HUDEP-2 (cell line): Measurements from ENCODE around the gene TRIM31.

Experiments used
- DNase-seq, 76 experiments: peaks; one replicate each; lab custom pipeline; 2025; ENCODE audit not compliant: unreplicated experiment in 76 of 76; lab: John Stamatoyannopoulos, UW

The TRIM31 gene

GRCh38 chr6:30092852-30093543 lies 19.9 kb downstream of the TRIM31 start:
- DNase-seq = no peak

DNA sequence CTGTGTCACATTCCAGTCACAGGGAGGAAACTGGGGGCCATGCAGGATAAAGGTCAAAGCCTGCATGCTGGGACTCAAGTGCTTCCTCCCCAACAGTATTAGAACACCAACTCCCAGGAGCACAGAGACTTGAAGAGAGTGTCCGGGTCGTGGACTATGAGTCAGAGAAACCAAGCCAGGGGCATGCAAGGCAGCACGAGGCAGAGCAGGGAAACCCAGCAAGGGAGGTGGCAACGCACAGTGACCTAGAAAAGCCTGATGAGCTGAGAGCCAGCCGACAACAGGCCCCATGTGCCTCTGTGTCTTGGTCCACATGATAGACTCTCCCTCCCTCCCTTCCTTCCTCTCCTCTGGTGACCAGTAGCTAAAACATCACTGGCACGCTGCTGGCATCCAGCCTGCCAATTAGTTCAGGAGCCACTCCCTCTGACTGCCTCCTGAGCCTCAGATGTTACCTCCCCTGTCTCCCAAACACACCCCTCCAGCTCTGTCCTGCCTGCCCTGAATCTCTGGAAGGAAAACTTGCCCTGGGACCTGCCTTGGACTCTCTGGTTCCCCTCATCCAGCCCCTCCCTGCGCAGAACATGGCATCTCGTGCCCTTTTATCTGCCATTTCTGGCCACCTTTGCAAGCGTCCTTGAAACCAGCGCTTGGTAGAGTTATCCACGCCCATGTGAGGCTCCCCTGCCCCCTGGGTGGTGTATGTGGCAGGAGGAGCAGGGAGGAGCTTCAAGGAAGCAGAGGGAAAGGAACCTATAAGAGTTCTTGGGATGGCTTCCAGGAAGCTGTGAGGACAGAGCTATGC lies 21.1 kb downstream of the TRIM31 start:
- peak in 6 of 76 experiments; percentile 9 to 35 (median 19) for DNase-seq

DNA sequence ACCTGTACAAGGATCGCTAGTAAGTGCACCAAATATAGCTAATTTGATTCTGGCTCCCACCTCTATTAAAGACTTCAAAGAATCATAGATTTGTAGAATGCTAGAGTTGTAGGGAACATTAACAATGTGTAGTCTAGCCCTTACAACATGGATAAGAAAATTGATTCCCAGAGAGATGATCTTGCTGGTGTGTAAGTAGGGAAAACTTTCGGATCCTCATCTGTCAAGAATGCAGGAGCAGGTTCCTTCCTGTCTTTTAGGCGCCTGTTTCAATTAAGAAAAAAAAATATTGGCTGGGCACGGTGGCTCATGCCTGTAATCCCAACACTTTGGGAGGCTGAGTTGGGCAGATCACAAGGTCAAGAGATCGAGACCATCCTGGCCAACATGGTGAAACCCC lies 25.0 kb downstream of the TRIM31 start:
- no peak for DNase-seq

- DNase-seq = no peak
Measured at GRCh38 chr6:30077218-30077617, 35.7 kb downstream of the TRIM31 start.

GRCh38 chr6:30075790-30076732 lies 36.8 kb downstream of the TRIM31 start:
- DNase-seq = peak in 1 of 76 experiments; percentile 13

- no peak for DNase-seq
Measured at GRCh38 chr6:30075094-30075789, 37.6 kb downstream of the TRIM31 start, which contains the start of gene RNF39. TSS of gene RNF39 (minus strand) at chr6:30075769. CDS start at chr6:30075585, 184 bp downstream.

DNA sequence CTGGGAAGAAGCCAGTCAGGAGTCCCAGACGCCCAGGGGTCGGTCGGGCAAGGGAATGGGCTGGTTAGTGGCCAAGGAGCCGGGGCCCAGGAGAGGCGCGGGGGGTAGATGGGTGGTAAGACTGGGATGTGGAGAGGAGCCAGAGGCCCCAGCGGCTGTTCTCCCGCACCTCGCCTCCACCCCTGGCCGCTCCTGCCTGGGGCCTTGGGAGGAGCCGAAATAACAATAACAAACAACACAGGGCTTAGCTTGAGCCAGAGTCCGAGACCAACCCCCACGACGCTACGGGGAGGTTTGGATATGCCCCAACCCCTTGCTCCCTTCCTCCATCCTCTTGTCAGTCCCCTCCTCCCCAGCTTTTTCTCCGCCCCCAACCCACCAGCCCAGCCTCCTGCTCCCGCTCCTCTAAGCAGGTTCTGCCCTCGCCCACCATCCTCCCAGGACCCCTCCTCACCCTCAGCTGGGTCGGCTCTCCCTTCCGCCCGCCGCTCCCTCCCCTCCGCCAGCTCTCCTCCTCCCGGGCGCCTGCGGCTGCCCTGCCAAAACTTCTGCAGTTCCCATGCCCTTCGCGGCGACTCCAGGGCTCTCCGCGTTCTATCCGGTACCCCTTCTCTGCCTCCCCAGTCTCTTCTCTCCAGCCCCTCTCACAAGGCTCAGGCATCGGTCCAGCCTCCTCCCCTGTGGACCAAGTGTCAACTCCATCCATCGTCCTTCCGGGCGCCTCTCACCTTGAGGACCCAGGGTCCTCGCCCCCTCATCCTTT lies 38.4 kb downstream of the TRIM31 start:
- no peak for DNase-seq

DNA sequence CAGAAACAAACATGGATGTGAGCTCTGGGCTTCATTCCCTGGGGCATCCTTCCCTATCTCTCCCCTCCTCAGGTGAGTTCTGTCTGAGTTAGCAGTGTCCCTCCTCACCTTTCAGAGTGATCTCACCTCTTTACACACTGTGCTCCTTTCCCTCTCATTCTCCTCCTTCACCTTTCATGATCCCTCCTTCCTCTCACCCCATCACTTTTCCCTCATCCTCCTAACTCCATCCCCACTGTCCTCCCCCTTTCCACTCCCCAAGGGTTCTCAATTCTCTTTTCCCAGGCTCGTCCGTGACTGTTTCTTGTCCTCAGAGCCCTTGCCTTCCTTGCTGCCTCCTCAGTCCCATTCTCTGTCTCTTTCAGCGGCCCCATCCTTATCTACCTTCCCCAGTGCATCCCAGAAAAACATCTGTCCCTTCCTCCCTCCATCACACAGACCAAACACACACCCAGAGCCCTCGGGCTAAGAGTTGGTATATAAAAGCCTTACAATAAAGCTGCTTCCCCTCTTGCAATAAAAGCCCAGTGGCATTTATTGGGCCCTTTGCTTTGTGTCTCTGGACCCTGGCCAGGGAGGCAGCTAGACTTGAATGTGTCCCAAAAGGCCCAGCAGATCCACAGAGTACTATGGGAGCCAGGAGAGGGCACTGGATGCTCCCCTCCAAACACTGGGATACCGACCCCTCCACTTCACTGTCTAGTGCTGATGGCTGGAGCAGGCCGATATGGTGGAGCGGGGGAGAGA lies 39.2 kb downstream of the TRIM31 start:
- DNase-seq = no peak

DNA sequence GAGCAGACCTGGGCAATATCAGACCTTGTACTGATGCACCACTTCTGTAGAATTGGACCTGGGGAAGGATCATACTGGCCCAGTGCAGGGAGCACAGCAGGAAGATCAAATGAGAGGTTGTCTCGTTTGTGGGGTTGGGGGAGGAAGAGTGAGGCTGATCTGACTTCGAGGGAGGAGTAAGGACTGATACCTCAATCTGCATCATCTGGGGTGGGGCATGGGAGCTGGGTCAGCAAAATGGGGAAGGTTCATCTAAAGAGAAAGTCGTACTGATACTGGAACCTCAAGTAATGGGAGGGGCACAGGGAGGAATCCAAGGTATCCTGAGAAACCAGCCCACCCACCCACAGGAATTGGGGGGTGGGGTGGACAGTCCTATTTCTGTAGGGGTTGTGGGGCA lies 41.0 kb downstream of the TRIM31 start:
- DNase-seq = no peak

DNA sequence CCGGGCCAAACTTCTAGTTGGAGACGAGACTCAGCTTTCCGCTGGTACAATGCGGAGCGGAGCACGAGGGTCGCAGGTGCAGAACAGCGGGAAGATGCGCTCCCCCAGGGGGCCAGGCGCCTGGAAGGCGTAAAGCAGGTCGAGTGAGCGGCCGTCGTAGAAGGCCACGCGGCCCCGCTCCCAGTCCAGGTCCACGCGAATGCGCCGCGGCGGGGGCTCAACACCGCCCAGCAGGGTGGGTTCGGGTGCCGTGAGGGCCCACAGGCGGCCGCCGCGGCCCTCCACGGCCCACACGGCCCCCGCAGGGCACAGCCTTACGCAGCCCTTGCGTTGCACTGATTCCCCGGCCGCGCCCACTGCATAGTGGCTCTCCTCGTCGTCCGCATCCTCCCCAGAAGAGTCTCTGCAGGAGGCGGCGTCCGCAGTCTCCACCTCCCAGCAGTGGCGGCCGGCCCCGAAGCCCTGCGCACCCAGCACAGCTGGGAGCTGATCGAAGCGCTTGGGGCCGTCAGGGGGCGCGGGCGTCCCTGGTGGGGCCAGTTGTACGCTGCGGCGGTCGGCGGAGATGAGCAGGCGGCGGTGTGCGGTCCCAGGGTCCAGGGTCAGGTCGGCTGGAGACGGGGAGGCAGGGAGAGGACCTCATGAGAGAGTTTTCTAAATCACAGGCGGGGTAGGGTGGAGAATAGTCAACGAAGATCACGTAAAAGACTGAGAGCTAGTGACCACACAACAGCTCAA lies 41.6 kb downstream of the TRIM31 start:
- no peak for DNase-seq

DNA sequence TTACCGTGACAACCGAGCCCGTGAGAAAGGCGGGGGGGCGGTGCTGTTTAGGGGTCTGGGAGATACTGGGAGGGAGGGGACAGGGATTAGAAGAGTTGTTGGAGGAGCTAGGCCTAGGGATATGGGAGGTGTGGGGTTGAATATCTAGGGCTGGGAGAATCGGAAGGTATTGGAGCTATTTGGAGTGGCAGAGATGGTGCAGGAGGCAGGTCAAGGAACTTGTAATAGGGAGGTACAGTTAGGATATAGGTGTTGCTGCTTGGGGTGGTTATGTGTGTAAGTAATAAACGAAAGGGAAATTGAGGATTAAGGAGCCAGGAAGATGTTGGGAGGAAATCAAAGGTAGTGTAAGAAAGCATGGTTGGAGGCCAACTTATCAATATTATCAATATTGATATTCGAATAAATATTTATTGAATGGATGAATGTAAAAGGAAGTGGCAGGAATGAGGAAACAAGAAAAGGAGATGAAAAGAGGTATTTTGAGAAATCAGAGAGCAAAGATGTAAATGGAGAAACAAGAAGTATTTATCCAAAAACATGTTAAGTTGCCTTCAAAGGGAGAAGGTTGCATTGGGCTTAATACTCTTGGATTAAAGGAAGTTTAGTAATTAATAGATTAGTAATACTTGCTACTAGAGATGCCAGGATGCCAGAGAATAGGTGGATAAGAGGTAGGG lies 45.3 kb downstream of the TRIM31 start:
- DNase-seq = no peak

DNA sequence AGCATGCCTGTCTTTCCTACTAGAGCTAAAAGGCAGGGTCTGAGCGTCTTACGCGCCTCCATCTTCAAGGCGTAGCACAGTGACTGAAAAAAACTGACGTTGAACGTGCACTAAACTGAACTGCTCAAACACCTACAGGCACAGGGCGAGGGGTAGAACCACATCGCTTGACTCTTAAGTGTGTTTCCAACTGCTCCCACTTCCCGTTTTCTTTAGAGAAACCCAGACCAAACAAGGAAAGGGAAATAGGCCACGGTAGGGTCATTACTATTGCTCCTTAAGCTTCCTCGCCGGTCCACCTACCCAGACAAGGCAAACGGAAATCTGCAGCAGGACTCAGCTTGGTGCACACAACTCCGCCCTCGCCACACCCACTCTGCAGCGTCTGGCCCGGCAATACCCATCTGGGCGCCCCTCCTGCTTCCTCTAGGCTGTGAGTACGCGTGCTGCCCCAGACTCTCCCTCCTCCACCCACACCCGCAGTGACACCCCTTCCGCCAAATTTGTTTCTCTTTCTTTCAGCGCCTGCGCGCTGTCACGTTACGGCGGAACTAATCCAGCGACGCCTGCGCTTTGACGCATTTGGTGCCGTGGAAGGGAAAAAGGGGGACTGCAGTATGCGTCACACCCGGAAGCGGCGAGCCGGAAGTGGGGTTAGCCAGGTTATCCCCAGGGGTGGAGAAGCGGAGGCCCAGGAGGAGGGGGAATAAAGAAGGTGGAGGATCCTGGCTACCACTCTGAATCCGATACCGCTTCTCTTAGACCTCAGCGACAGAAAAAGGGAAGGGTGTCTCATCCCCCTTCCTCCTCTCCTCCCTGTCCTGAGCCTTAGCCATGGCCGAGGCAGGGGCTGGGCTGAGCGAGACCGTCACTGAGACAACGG lies 46.1 kb downstream of the TRIM31 start, which contains the start of gene PPP1R11:
Gene PPP1R11 (plus strand): TSS at position 622 of the 883 bp plus-strand sequence. CDS start 213 bp downstream, at position 835.
- DNase-seq = peak; percentile 81 to 100 (median 99)

- DNase-seq = peak in 1 of 76 experiments; percentile 19
Measured at GRCh38 chr6:30066082-30066481, 46.8 kb downstream of the TRIM31 start.

DNA sequence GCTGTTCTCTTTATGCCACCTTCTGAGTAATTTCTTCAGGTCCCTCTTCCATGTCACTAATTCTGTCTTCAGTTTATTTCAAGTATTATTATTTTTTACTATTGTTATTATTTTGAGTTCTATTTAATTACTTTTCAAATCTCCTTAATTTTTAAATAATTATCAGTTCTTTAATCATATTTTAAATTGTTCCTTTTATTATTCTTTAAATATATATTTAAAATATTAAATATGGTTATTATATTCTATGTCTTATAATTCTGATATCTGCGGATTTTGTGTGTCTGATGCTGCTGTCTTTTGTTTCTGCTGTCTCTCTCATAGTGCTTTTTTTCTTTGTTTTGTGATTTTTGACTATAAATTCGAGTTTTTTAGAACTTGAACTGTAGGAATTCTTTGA lies 49.6 kb downstream of the TRIM31 start:
- no peak for DNase-seq

DNA sequence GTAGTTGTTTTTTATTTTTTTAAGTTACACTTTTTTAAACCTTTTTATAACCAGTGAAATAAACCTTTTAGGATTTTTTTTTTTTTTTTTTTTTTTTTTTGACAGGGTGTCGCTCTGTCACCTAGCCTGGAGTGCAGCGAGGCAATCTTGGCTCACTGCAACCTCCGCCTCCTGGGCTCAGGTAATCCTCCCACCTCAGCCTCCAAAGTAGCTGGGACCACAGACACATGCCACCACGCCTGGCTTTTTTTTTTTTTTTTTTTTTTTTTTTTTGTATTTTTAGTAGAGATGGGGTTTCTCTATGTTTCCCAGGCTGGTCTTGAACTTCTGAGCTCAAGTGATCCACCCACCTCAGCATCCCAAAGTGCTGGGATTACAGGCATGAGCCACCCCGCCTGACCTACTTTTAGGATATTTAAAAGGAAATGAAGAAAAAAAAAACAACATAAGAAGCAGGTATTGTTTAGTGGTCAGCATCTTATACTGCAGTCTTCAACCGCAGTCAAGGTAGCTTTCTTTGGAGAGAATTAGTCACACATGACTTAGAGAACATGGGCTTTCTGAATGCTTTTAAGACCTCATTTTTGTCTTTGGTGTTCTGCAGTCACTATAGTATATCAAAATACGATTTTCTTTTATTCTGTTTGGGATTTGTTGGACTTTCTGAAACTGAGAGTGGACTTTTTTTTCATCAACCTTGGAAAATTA lies 50.3 kb downstream of the TRIM31 start:
- peak in 1 of 76 experiments; percentile 9 for DNase-seq
